Muscle of leg (tissue), 11 donors: Measurements from ENCODE around the gene FBLN2. TPM values are rescaled to one million over a fixed set of nuclear protein-coding genes. Genes with fewer than 3 reads are reported as not detected.

Experiments
- DNase-seq: peaks from one replicate; pipeline ENCODE4 v3.0.0; 2013
- H3K27ac ChIP-seq: one replicate; pipeline ENCODE4 v1.5.1; 2013; ENCODE audit warnings: mild to moderate bottlenecking, low read length, control low read depth
- H3K27me3 ChIP-seq: one replicate; pipeline ENCODE4 v1.6.1; 2013; ENCODE audit warnings: low read length; ENCODE audit not compliant: control insufficient read depth, insufficient read depth
- H3K36me3 ChIP-seq: one replicate; pipeline ENCODE4 v1.6.1; 2013; ENCODE audit warnings: low read length; ENCODE audit not compliant: control insufficient read depth, insufficient read depth
- H3K4me1 ChIP-seq: one replicate; pipeline ENCODE4 v1.6.1; 2013; ENCODE audit warnings: low read length; ENCODE audit not compliant: control insufficient read depth, insufficient read depth
- H3K4me3 ChIP-seq: one replicate; pipeline ENCODE4 v1.5.1; 2013; ENCODE audit warnings: low read length, control low read depth
- H3K9me3 ChIP-seq: replicated peaks from 2 replicates; pipeline ENCODE4 v1.6.1; 2013; ENCODE audit warnings: low read depth, low read length; ENCODE audit not compliant: control insufficient read depth
- WGBS: methylation state at CpG from one replicate; pipeline ENCODE4 v1.1.5; 2013; ENCODE audit warnings: missing lambda C conversion rate; ENCODE audit not compliant: insufficient coverage; 5-methylcytosine and 5-hydroxymethylcytosine counted together
- polyA plus RNA-seq, 8 donors: library from polyadenylated mRNA; unstranded; fragments of 120-200 nt; gene quantifications; one replicate each; pipeline versions ENCODE4 v1.2.1 to v1.2.3, GENCODE V29; 2013; ENCODE audit warnings: inconsistent platforms in 1 of 8, low replicate concordance in 1 of 8; ENCODE audit not compliant: insufficient read length in 8 of 8, insufficient read depth in 1 of 8
- total RNA-seq: library from RNA; stranded (reverse); fragments of 120-200 nt; gene quantifications from one replicate; pipeline ENCODE4 v1.2.4, GENCODE V29; 2013

Gene FBLN2
- total and polyA plus RNA-seq, 9 donors: 24.4 to 78.6 (median 61.1) TPM

- Histone ChIP-seq H3K27ac (no peak overlapping the region), H3K36me3 (no peaks in the 10 kb centered on the region), H3K4me3 (no peak overlapping the region), H3K9me3 (no peaks in the 10 kb centered on the region), H3K27me3 (peaks cover 2% of the 10 kb centered on the region), H3K4me1 (peaks cover 66% of the 10 kb centered on the region)
- WGBS: 80% methylated on average over 1 of the region's 11 CpGs
- no peak for DNase-seq
Measured at GRCh38 chr3:13571264-13571663, 22.3 kb downstream of the FBLN2 start.

- Histone ChIP-seq H3K27ac (no peak overlapping the region), H3K4me1 (peaks cover 67% of the 10 kb centered on the region), H3K4me3 (no peak overlapping the region), H3K27me3 (peaks cover 3% of the 10 kb centered on the region), H3K36me3 (no peaks in the 10 kb centered on the region), H3K9me3 (no peaks in the 10 kb centered on the region)
- no peak for DNase-seq
- 71% methylated on average over 11 of the region's 18 CpGs for WGBS
Measured at GRCh38 chr3:13571831-13572750, 23.2 kb downstream of the FBLN2 start.

GRCh38 chr3:13572926-13573623, 24.1 kb downstream of the FBLN2 start:
- no peaks in the 10 kb centered on the region for H3K36me3 ChIP-seq
- H3K27ac ChIP-seq: no peak overlapping the region
- no peak for DNase-seq
- no peak overlapping the region for H3K4me3 ChIP-seq
- 87% methylated on average over 8 of the region's 11 CpGs for WGBS
- peaks cover 74% of the 10 kb centered on the region for H3K4me1 ChIP-seq
- no peaks in the 10 kb centered on the region for H3K9me3 ChIP-seq
- H3K27me3 ChIP-seq: peaks cover 5% of the 10 kb centered on the region

- Histone ChIP-seq H3K27ac (no peak overlapping the region), H3K9me3 (no peaks in the 10 kb centered on the region), H3K36me3 (no peaks in the 10 kb centered on the region), H3K27me3 (peaks cover 2% of the 10 kb centered on the region), H3K4me1 (peaks cover 68% of the 10 kb centered on the region), H3K4me3 (no peak overlapping the region)
- 43% methylated on average over 16 of the region's 18 CpGs for WGBS
- peak; percentile 53 for DNase-seq
Measured at GRCh38 chr3:13574083-13574797, 25.3 kb downstream of the FBLN2 start.

- Histone ChIP-seq H3K27me3 (peaks cover 2% of the 10 kb centered on the region), H3K36me3 (no peaks in the 10 kb centered on the region), H3K27ac (peak overlapping the region; percentile 55), H3K4me3 (no peak overlapping the region), H3K4me1 (peaks cover 61% of the 10 kb centered on the region), H3K9me3 (no peaks in the 10 kb centered on the region)
- peak; percentile 50 for DNase-seq
- 27% methylated on average over 11 of the region's 18 CpGs for WGBS
Measured at GRCh38 chr3:13574798-13575451, 26.0 kb downstream of the FBLN2 start.

- H3K27me3 ChIP-seq: peaks cover 2% of the 10 kb centered on the region
- H3K36me3 ChIP-seq: no peaks in the 10 kb centered on the region
- peaks cover 56% of the 10 kb centered on the region for H3K4me1 ChIP-seq
- peak overlapping the region; percentile 55 for H3K27ac ChIP-seq
- DNase-seq: peak; percentile 69
- H3K9me3 ChIP-seq: no peaks in the 10 kb centered on the region
- no peak overlapping the region for H3K4me3 ChIP-seq
- 49% methylated on average over 9 of the region's 11 CpGs for WGBS
Measured at GRCh38 chr3:13575459-13576061, 26.6 kb downstream of the FBLN2 start.

GRCh38 chr3:13577181-13578121, 28.5 kb downstream of the FBLN2 start:
- no peak for DNase-seq
- Histone ChIP-seq H3K27me3 (peaks cover 2% of the 10 kb centered on the region), H3K27ac (no peak overlapping the region), H3K4me3 (no peak overlapping the region), H3K36me3 (no peaks in the 10 kb centered on the region), H3K4me1 (peaks cover 53% of the 10 kb centered on the region), H3K9me3 (no peaks in the 10 kb centered on the region)
- 86% methylated on average over 10 of the region's 14 CpGs for WGBS

- H3K4me3 ChIP-seq: no peak overlapping the region
- H3K4me1 ChIP-seq: peaks cover 59% of the 10 kb centered on the region
- H3K27me3 ChIP-seq: peaks cover 2% of the 10 kb centered on the region
- no peaks in the 10 kb centered on the region for H3K9me3 ChIP-seq
- H3K36me3 ChIP-seq: no peaks in the 10 kb centered on the region
- no CpG with 5 or more reads among the region's 2 CpGs for WGBS
- no peak overlapping the region for H3K27ac ChIP-seq
- DNase-seq: no peak
Measured at GRCh38 chr3:13578251-13578650, 29.3 kb downstream of the FBLN2 start.

- Histone ChIP-seq H3K27ac (no peak overlapping the region), H3K4me1 (peaks cover 57% of the 10 kb centered on the region), H3K27me3 (peaks cover 2% of the 10 kb centered on the region), H3K4me3 (no peak overlapping the region), H3K9me3 (no peaks in the 10 kb centered on the region), H3K36me3 (no peaks in the 10 kb centered on the region)
- WGBS: no CpG with 5 or more reads among the region's 4 CpGs
- DNase-seq: no peak
Measured at GRCh38 chr3:13579063-13579462, 30.1 kb downstream of the FBLN2 start.
